ENCODE data around the gene ATL1.
"Not testable (repeated sequence)": the region's sequence is repeated elsewhere in the genome, so short reads cannot be mapped to it uniquely, and the experiment has no call there.

Gene ATL1

DNA sequence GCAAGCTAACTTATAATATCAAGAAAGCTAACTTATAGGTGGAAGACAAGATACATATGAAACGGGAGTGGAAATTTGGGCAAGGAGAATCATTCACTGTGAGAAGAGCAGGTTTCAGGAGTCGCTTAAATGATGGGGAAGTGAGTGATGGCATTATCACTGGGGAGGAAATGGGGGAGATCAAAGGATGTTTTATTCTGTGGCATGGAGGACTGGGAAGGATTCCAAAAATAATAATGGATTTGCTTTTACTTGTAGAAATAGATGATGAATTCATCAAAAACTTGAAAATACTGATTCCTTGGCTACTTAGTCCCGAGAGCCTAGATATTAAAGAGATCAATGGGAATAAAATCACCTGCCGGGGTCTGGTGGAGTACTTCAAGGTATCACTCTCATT, 60.4 kb downstream of the ATL1 start:
- Histone ChIP-seq H2AFZ (ENCODE audit: low read depth) (no peak overlapping the region), H3K4me2 (no peak overlapping the region), H4K20me1 (ENCODE audit: insufficient read depth) (no peaks in the 10 kb centered on the region), H3K79me2 (ENCODE audit: insufficient read depth, low read depth) (no peaks in the 10 kb centered on the region), H3K27ac (no peak overlapping the region), H3K9ac (no peak overlapping the region), H3K4me1 (ENCODE audit: low read depth, poor library complexity, severe bottlenecking) (peaks cover 9% of the 10 kb centered on the region), H3K27me3 (ENCODE audit: insufficient read depth, low read depth) (no peaks in the 10 kb centered on the region), H3K4me3 (IDR thresholded peaks at IDR 0.05; ENCODE audit: insufficient read depth, low read depth, low read length) (no peak overlapping the region), H3K36me3 (ENCODE audit: insufficient read depth) (no peaks in the 10 kb centered on the region)
- TF ChIP-seq, protein P1, sequence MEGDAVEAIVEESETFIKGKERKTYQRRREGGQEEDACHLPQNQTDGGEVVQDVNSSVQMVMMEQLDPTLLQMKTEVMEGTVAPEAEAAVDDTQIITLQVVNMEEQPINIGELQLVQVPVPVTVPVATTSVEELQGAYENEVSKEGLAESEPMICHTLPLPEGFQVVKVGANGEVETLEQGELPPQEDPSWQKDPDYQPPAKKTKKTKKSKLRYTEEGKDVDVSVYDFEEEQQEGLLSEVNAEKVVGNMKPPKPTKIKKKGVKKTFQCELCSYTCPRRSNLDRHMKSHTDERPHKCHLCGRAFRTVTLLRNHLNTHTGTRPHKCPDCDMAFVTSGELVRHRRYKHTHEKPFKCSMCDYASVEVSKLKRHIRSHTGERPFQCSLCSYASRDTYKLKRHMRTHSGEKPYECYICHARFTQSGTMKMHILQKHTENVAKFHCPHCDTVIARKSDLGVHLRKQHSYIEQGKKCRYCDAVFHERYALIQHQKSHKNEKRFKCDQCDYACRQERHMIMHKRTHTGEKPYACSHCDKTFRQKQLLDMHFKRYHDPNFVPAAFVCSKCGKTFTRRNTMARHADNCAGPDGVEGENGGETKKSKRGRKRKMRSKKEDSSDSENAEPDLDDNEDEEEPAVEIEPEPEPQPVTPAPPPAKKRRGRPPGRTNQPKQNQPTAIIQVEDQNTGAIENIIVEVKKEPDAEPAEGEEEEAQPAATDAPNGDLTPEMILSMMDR (conservative IDR thresholded peaks at IDR 0.05; ENCODE audit: low read depth, low read length), result no peak

DNA sequence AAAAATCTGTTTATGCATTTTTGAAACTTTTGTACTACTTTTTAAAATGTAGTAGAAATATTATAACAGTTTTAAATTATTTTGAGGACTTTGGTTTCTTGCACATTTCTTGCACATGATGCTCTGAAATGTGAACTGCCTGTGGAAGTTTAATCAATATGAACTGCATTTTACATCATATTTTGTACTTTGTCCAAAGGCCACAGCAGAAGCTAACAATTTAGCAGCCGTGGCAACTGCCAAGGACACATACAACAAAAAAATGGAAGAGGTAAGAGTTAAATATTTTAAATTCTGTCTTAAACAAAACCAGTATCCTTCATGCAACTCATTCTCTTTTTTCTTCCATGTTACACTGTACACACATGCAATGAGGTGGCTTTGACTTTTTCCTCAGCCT, 63.0 kb downstream of the ATL1 start:
- Histone ChIP-seq H3K79me2 (ENCODE audit: insufficient read depth, low read depth) (no peaks in the 10 kb centered on the region), H4K20me1 (ENCODE audit: insufficient read depth) (no peaks in the 10 kb centered on the region), H3K4me1 (ENCODE audit: low read depth, poor library complexity, severe bottlenecking) (peaks cover 9% of the 10 kb centered on the region), H3K27ac (no peak overlapping the region), H3K4me3 (IDR thresholded peaks at IDR 0.05; ENCODE audit: insufficient read depth, low read depth, low read length) (no peak overlapping the region), H3K27me3 (ENCODE audit: insufficient read depth, low read depth) (no peaks in the 10 kb centered on the region), H2AFZ (ENCODE audit: low read depth) (no peak overlapping the region), H3K4me2 (no peak overlapping the region), H3K9ac (no peak overlapping the region), H3K36me3 (ENCODE audit: insufficient read depth) (no peaks in the 10 kb centered on the region)
- TF ChIP-seq, protein P1 (conservative IDR thresholded peaks at IDR 0.05; ENCODE audit: low read depth, low read length), result no peak

DNA sequence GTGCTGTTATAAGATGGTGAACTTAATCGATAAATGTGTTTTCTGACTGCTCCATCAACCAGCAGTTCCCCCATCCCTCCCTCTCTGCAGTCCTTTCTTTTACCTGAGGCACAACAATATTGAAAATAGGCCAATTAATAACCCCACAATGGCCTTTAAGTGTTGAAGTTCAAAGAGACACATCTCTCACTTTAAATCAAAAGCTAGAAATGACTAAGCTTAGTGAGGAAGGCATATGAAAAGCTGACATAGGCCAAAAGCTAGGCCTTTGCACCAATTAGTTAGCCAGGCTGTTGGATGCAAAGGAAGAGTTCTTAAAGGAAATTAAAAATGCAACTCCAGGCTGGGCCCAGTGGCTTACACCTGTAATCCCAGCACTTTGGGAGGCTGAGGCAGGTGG, 64.5 kb downstream of the ATL1 start:
- no peak overlapping the region for H3K4me2 ChIP-seq
- H3K79me2 ChIP-seq (ENCODE audit: insufficient read depth, low read depth), result no peaks in the 10 kb centered on the region
- H3K36me3 ChIP-seq (ENCODE audit: insufficient read depth), result no peaks in the 10 kb centered on the region
- TF ChIP-seq, protein P1 (conservative IDR thresholded peaks at IDR 0.05; ENCODE audit: low read depth, low read length), result no peak
- peaks cover 9% of the 10 kb centered on the region for H3K4me1 ChIP-seq (ENCODE audit: low read depth, poor library complexity, severe bottlenecking)
- no peak overlapping the region for H3K27ac ChIP-seq
- H2AFZ ChIP-seq (ENCODE audit: low read depth), result no peak overlapping the region
- no peaks in the 10 kb centered on the region for H3K27me3 ChIP-seq (ENCODE audit: insufficient read depth, low read depth)
- H3K4me3 ChIP-seq (IDR thresholded peaks at IDR 0.05; ENCODE audit: insufficient read depth, low read depth, low read length), result no peak overlapping the region
- H4K20me1 ChIP-seq (ENCODE audit: insufficient read depth), result no peaks in the 10 kb centered on the region
- H3K9ac ChIP-seq, result no peak overlapping the region

DNA sequence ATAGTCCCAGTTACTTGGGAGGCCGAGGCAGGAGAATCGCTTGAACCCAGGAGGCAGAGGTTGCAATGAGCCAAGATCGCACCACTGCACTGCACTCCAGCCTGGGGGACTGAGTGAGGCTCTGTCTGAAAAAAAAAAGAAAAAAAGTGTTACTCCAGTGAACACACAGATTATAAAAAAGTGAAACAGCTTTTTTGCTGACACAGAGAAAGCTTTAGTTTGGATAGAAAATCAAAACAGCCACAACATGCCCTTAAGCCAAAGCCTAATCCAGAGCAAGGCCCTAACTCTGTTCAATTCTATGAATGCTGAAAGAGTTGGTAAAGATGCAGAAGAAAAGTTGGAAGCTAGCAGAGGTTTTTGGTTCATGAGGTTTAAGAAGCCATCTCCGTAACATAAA, 65.0 kb downstream of the ATL1 start:
- H3K4me3 ChIP-seq (IDR thresholded peaks at IDR 0.05; ENCODE audit: insufficient read depth, low read depth, low read length); H3K27me3 ChIP-seq (ENCODE audit: insufficient read depth, low read depth); H3K27ac ChIP-seq; H4K20me1 ChIP-seq (ENCODE audit: insufficient read depth); H3K79me2 ChIP-seq (ENCODE audit: insufficient read depth, low read depth); H3K36me3 ChIP-seq (ENCODE audit: insufficient read depth); H3K9ac ChIP-seq; H3K4me1 ChIP-seq (ENCODE audit: low read depth, poor library complexity, severe bottlenecking); H3K4me2 ChIP-seq; H2AFZ ChIP-seq (ENCODE audit: low read depth): not testable (repeated sequence)

DNA sequence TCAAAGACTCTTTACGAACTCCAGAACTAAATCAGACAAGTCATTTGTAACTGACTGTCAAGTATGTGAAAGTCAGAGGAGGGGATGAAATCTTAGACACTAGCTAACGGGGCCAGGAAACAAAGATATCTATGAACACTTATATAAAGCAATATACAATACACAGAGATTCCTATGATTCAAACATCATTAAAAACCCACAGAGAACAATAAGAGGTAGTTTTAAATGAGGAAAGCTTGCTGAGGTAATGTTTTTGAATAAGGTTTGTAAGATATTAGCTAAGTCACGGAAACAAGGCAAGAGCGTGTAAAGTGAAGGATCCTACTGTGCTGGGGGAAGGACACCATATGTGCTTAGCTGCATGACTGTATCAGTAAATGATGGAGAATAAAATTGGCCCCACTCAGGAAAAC, 71.5 kb downstream of the ATL1 start:
- Histone ChIP-seq H3K9ac (no peak overlapping the region), H4K20me1 (ENCODE audit: insufficient read depth) (no peaks in the 10 kb centered on the region), H3K27me3 (ENCODE audit: insufficient read depth, low read depth) (no peaks in the 10 kb centered on the region), H3K79me2 (ENCODE audit: insufficient read depth, low read depth) (no peaks in the 10 kb centered on the region), H3K36me3 (ENCODE audit: insufficient read depth) (no peaks in the 10 kb centered on the region), H2AFZ (ENCODE audit: low read depth) (no peak overlapping the region), H3K4me3 (IDR thresholded peaks at IDR 0.05; ENCODE audit: insufficient read depth, low read depth, low read length) (no peak overlapping the region), H3K4me1 (ENCODE audit: low read depth, poor library complexity, severe bottlenecking) (no peaks in the 10 kb centered on the region), H3K27ac (no peak overlapping the region), H3K4me2 (no peak overlapping the region)
- TF ChIP-seq, protein P1 (conservative IDR thresholded peaks at IDR 0.05; ENCODE audit: low read depth, low read length), result no peak
